ENCODE measurements around the gene PLCB2.

Gene PLCB2

GRCh38 chr15:40328176-40328575, 20.4 kb upstream of the PLCB2 start:
- no peak for DNase-seq

- DNase-seq, result peak in 1 of 51 donors; percentile 16
These were observed 19.7 kb upstream of the PLCB2 start for GRCh38 chr15:40327457-40327856.

- DNase-seq, result no peak
These were observed 18.0 kb upstream of the PLCB2 start for GRCh38 chr15:40325700-40326099.

- DNase-seq, result no peak
These were observed 17.5 kb upstream of the PLCB2 start for GRCh38 chr15:40325188-40325587.

- peak in 6 of 51 donors; percentile 16 to 44 (median 22) for DNase-seq
These were observed 16.5 kb upstream of the PLCB2 start for GRCh38 chr15:40323953-40324937.

GRCh38 chr15:40323239-40323952, 15.7 kb upstream of the PLCB2 start, which contains the start of gene INAFM2:
INAFM2 (plus strand) TSS chr15:40323692; CDS start chr15:40324056, 364 bp downstream.
- peak in 49 of 51 donors; percentile 37 to 90 (median 79) for DNase-seq

GRCh38 chr15:40322531-40323238, 14.9 kb upstream of the PLCB2 start:
- no peak for DNase-seq

- peak in 21 of 51 donors; percentile 11 to 80 (median 41) for DNase-seq
These were observed 13.2 kb upstream of the PLCB2 start for GRCh38 chr15:40320931-40321371.

GRCh38 chr15:40320409-40320808, 12.7 kb upstream of the PLCB2 start:
- no peak for DNase-seq

GRCh38 chr15:40317580-40317979, 9.8 kb upstream of the PLCB2 start:
- DNase-seq, result no peak

GRCh38 chr15:40316931-40317330, 9.2 kb upstream of the PLCB2 start:
- no peak for DNase-seq

GRCh38 chr15:40314723-40315276, 7.1 kb upstream of the PLCB2 start:
- no peak for DNase-seq

- peak in 15 of 51 donors; percentile 14 to 41 (median 24) for DNase-seq
These were observed 6.0 kb upstream of the PLCB2 start for GRCh38 chr15:40313531-40314398.

- DNase-seq, result no peak
These were observed 4.8 kb upstream of the PLCB2 start for GRCh38 chr15:40312370-40313158.

- DNase-seq, result no peak
These were observed 3.3 kb upstream of the PLCB2 start for GRCh38 chr15:40310993-40311392.

GRCh38 chr15:40310001-40310959, 2.5 kb upstream of the PLCB2 start:
- DNase-seq, result peak in 24 of 51 donors; percentile 10 to 58 (median 34)

GRCh38 chr15:40309344-40309862, 1.7 kb upstream of the PLCB2 start:
- no peak for DNase-seq

- no peak for DNase-seq
These were observed 827 bp downstream of the PLCB2 start for GRCh38 chr15:40306908-40307307.
